GM19099 (cell line): ENCODE data around the gene KLRD1.

ENCODE experiments used
- POLR2A ChIP-seq: IDR thresholded peaks from 3 replicates; pipeline ENCODE4 v1.6.1; 2011; ENCODE audit warnings: low read depth; ENCODE audit not compliant: insufficient read length; ENCODE audit errors: extremely low read depth

The KLRD1 gene, protein sequence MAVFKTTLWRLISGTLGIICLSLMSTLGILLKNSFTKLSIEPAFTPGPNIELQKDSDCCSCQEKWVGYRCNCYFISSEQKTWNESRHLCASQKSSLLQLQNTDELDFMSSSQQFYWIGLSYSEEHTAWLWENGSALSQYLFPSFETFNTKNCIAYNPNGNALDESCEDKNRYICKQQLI

DNA sequence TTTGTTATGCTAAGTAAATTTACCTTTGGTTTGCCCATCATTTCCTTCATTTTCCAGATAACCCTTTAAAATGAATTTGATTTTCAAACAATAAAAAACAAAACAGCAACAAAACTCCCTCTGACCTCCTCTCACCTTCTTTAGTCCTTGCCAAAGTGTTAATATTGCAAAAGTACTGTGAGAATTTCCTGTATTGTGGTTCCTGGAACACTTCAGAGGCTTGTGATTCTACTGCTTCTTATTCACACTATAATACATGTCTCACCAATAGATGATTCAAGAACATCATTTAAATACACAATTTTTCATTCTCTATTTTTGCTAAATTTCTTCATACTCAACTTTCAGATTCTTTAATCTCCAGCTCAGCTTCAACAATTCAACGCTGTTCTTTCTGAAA, at the start of gene KLRD1:
TSS of gene KLRD1 (plus strand) at position 241 of the 400 bp plus-strand sequence. CDS start 208 bp downstream, outside the sequence.
- no peak for TF ChIP-seq POLR2A

DNA sequence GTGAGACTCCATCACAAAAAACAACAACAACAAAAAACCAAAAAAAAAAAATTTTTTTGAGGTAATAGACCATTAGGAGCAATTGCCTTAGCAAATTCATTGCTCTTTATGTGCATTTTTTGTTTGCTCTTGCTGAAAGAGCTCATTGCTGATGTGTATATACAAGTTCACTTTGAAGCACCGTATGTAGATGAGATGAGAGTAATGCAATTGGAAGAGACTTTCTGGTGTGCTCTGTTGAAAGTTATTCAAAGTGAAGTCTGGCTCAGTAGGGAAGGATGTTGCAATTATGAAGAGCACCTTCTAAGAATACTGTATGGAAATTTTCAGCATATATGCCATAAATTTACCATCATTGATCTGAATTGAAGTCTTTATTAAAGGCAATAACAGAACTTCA, 46.7 kb upstream of the KLRD1 start:
- no peak for TF ChIP-seq POLR2A

DNA sequence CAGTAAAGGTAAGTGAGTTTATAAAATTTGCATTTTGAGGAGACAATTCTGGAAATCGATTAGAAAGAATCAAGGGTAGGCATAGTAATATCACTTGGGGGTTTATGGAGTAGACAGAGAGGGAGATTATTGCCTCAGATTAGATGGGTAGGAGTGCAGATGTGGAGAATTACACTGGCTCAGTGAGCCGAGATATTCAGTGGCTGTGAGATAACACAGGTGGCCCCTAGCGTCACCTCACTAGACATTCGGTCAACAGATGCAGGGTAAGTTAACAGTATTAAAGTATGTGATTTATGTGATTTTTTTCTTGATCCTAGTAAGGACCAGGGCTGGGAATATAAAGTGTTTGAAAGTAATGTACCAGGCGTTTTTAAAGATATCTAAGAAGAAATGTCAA, 39.6 kb upstream of the KLRD1 start:
- TF ChIP-seq POLR2A: no peak

DNA sequence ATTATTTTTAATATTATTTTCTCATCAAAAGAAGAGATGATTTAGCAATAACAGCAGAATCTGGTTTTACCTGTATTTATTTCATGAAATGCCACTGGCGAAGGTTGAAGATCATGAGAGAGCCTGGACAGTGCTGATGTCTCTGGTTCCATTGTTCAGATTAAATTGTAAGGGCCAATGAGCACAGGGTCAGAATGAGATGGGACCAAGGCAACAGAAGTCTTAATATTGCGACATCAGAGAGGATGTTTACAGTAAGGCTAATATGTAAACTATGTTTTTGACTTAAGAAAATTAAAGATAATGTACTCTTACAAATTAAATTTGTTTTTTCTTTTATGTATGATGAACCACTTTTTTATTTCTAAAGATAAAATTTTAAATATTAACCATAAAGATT, 35.2 kb upstream of the KLRD1 start:
- no peak for TF ChIP-seq POLR2A

DNA sequence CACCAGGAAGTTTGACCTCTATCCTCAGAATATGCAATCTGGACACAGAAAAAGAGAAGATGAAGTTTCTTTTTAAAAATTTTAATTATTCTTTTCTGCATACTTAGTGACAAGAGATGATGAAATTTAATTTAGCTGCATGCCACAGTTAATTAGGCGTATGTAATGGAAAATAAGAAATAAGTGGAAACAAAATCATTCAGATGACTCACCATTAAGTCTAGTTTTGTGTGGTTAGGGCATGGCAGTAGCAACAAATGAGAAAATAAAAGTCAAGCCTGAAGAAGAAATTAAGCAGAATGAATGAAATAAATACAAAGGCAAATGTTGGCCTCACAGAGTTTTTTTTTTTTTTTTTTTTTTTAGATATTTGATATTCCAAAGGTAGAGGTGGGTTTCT, 30.9 kb upstream of the KLRD1 start:
- TF ChIP-seq POLR2A: no peak

DNA sequence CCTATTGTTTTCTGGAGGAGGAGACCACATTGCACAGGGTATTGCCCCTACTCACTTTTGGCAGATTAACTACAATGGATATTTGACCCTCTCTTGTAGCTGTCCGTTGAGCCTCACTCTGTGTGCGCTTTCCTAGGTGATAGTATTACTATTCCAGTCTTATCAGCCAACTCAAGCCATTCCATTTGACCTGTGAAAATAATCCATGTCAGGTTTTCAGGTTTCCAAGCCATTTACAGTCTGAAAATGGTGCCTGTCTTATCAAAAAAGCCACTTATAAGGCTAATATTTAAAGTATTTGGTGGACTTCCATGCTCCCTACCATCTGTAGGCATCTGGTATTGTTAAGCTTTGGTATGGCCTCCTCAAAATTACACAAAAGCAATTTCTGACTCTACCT, 29.6 kb upstream of the KLRD1 start:
- no peak for TF ChIP-seq POLR2A

DNA sequence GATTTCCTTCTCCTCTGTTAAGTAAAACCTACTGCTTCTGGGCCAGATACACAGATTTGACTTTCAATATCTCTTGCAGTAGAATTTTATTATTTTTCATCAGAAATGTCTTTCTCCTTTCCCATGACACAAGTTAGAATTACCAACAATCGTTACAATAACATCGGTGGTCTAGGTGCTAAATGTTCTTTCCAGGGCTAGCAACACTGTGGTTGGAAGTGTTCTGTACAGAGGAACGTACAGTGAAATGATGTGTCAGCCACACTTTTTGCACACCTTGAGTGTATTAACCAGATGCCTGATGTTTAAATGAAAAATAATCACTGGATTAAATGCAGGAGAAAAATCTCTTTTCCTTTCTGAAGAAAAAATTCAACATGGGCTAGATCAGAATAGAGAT, 27.7 kb upstream of the KLRD1 start:
- TF ChIP-seq POLR2A: no peak

DNA sequence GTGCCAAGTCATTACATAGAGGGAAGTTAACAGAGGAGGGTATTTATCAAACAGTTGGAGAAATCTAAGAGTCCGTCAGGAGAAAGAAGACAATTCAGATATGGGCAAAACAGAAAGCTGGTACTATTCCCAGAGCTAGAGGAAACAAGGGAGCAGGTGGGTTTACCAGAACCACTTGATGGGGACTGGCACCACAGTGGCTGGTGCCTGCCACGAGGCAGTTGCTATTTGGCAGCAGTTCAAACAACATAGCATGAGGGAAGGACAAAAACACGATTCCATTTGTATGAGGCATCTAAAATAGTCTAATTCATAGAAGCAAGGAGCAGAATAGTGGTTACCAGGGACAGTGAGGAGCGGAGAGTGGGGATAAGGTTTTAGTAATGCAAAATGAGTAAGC, 24.6 kb upstream of the KLRD1 start:
- TF ChIP-seq POLR2A: no peak

DNA sequence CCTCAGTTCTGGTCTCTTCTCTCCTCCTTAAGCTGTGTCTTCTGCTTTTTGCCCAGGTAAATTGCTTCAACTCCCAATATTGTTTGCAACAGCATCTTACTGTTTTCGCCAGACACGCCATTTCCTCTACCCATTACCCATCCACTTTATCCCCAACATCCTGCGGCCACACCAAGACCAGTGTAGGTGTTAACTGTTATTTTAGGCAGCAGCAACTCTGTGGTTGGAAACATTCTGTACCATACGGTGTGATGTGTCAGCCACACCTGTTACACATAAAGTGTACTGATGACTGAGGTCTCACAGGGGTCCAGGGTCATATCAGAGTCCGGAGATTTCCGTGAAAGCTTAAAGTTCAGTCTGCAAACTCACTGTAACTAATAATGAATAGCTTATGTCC, 21.8 kb upstream of the KLRD1 start:
- no peak for TF ChIP-seq POLR2A

DNA sequence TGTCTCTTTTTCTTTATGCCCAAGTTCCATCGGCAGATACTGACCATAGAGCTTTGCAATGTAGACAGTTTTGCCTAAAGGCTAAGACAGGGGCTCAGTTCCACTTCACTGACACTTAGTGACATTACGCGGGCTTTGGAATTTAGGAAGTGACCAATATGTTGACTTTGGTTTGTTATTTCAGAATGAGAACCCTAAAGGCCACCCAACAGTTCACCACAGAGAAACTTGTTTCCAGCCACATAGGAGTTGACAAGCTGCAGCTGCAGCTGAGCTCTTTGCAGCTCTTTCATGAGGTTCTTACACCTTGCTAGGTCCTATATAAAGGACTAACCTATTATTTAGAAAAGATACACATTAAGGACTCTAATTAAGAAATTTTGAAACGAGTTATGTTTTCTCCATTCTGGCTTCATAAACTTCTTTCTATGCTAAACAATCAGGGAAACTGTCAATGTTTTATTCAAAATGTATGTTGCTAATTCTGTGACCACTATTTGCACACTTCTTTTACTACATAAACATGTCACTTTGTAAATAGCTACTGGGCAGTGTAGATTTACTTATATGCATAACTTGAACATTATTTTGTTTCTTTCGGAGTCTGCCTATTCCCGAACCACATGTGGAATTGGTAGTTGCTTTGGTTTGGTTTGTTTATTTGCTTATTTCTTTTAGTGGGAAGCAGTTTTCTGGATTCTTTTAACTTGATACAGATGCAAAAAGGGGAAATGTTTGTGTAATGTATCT, 18.5 kb upstream of the KLRD1 start:
- TF ChIP-seq POLR2A: no peak

DNA sequence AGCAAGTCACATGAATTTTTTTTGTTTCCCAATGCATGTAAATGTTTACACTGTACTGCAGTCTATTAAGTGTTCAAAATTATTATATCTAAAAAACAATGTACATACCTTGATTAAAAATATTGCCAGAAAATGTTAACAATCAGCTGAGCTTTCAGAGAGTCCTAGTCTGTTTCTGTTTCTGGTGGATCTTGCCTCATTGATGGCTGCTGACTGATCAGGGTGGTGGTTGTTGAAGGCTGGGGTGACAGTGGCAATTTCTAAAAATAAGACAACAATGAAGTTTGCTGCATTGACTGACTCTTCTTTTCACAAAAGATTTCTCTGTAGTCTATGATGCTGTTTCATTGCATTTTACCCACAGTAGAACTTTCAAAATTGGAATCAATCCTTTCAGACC, 16.6 kb upstream of the KLRD1 start:
- no peak for TF ChIP-seq POLR2A

DNA sequence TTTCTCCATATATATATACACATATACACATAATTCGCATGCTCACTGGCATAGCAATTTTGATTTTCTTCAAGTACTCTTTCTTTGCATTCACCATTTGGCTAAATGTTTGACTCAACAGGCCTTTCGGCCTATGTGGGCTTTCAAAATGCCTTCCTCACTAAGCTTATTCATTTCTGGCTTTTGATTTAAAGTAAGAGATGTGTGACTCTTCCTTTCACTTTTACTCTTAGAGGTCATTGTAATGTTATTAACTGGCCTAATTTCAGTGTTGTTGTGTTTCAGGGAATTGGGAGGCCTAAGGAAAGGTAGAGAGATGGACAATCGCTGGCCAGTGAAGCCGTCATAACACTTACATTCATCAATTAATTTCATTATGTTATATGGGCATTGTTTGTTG, 14.5 kb upstream of the KLRD1 start:
- TF ChIP-seq POLR2A: no peak

DNA sequence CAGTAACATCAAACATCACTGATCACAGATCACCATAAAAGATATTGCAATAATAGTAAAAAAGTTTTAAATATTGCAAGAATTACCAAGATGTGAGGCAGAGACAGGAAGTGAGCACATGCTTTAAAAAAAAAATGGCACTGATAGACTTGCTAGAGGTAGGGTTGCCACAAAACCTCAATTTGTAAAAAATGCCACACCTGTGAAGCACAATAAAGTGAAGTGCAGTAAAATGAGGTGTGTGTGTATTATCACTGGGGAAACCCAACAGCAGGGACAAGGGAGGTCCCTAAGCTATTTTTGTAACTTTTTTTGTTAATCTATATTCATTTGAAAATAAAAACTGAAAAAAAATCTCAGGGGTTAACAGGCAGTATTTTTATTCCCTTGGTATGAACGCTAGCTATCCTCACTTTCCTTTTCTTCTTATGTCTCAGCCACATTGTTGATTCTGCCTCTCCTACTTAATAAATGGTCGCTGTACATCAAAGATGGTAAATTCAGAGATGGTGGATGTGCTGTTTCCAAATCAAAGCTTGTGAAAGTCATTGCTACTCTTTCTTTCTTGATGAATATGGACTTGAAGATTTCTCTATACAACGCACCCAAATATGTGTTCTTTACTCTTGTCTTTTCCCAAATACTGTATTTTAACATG, 14.0 kb upstream of the KLRD1 start:
- no peak for TF ChIP-seq POLR2A

DNA sequence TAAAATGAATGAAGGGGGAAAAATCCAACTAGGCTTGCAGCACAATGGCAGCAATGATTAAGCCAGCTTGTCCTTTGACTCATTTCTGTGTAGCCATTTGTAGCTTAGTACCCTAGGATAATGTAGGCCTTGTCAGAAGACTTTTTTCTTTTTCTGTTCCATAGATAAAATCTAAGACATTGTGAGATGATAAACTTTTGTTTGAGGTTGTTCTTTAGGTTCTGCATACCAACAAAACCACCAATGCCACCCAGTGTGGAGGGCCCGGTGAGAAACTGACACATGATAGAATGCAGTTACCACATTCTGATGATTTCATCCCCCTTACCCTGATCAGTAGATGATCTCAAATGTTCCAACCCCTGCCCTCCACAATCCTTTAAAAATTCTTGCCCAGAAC, 6.6 kb upstream of the KLRD1 start:
- TF ChIP-seq POLR2A: no peak

DNA sequence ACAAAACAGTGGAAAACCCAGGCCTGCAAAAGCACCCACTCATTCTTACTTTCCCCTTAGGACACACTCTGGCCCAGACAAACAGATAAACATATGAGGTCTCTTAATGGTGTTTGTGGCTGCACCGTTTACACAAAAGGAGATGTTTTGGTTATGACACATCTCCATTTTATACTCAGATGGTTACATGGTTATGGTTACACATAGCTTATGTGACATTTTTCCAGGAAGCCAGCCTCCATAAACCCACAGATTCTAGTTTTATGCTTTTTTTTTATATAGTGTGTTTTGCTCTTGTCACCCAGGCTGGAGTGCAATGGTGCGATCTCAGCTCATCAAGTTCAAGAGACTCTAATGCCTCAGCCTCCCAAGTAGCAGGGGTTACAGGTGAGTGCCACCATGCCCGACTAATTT, 3.5 kb upstream of the KLRD1 start:
- TF ChIP-seq POLR2A: no peak

DNA sequence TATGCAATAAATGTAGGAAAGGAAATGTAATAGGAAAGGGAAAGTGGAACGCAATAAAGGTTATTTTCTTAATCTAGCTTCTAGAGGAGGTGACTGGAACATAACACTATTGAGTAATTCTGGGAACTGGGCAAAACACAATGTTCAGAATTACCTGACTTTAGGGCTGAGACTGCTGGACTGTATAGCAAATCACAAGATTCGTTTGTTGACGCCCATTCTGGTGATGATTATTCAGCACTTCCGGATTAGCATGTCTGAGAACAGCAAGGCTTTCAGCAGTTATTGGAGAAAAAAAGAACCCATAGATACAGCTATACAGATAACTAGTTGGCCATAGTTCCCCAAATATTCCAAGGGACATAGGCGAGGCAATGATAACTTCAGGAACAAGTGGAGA, 2.3 kb upstream of the KLRD1 start:
- TF ChIP-seq POLR2A: no peak
